ENCODE data around the gene BRDT.

The BRDT gene

DNA sequence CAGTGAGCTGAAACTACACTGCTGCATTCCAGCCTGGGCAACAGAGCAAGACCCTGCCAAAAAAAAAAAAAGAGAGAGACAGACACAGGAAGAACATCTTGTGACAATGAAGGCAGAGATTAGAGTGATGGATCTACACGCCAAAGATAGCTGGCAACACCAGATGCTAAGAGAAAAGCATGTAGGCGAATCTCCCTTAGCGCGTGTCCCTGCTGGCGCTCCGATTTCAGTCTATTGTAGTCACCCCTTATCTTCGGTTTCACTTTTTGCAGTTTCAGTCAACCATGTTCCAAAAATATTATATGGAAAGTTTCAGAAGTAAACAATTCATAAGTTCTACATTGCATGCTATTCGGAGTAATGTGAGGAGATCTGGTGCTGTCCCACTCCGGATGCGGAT, 11.6 kb upstream of the BRDT start:
- Histone ChIP-seq H3K4me1 (ENCODE audit: control insufficient read depth in 2 of 2, insufficient read depth in 1 of 2, low read depth in 1 of 2, low read length in 2 of 2) (no peaks in the 10 kb centered on the region), H3K9me3 (replicated peaks in 1 of 2; ENCODE audit: control insufficient read depth in 2 of 2, insufficient read depth in 1 of 2, low read depth in 1 of 2, low read length in 2 of 2) (no peaks in the 10 kb centered on the region), H4K91ac (ENCODE audit: low read depth, low read length, poor library complexity) (no peak overlapping the region), H3K4ac (ENCODE audit: low read length) (no peak overlapping the region), H3K27ac (replicated peaks; ENCODE audit: low read length) (no peak overlapping the region), H3K36me3 (replicated peaks in 1 of 2; ENCODE audit: control insufficient read depth in 2 of 2, insufficient read depth in 2 of 2, low read length in 2 of 2) (no peaks in the 10 kb centered on the region), H2BK15ac (ENCODE audit: low read length) (no peak overlapping the region), H3K14ac (ENCODE audit: low read length) (no peak overlapping the region), H3K23ac (ENCODE audit: low read depth, low read length, poor library complexity) (no peak overlapping the region), H2BK120ac (ENCODE audit: low read depth, low read length) (no peak overlapping the region), H3K4me2 (ENCODE audit: insufficient read depth, low read length, poor library complexity, severe bottlenecking) (no peak overlapping the region), H2BK12ac (ENCODE audit: low read length) (no peak overlapping the region), H4K8ac (ENCODE audit: low read depth, low read length) (no peak overlapping the region), H2AK5ac (ENCODE audit: low read depth, low read length) (no peak overlapping the region), H3K79me1 (ENCODE audit: low read depth, low read length) (no peaks in the 10 kb centered on the region), H3K18ac (ENCODE audit: low read length) (no peak overlapping the region), H3K9ac (ENCODE audit: low read depth, low read length, poor library complexity) (no peak overlapping the region), H3K27me3 (ENCODE audit: control insufficient read depth in 3 of 3, insufficient read depth in 3 of 3, low read depth in 1 of 3, low read length in 3 of 3) (no peaks in the 10 kb centered on the region), H2BK5ac (ENCODE audit: low read length) (no peak overlapping the region), H3K4me3 (ENCODE audit: low read length in 2 of 2) (no peak overlapping the region), H2AFZ (ENCODE audit: low read length) (no peak overlapping the region)
- DNase-seq (ENCODE audit: low spot score): no peak
- WGBS, 2 donors (ENCODE audit: extremely low coverage in 2 of 2, insufficient read length in 2 of 2, insufficient replicate concordance in 1 of 2): no CpG with 5 or more reads among the region's 10 CpGs

- Histone ChIP-seq H3K4me2 (ENCODE audit: insufficient read depth, low read length, poor library complexity, severe bottlenecking) (no peak overlapping the region), H2BK12ac (ENCODE audit: low read length) (no peak overlapping the region), H3K27ac (replicated peaks; ENCODE audit: low read length) (no peak overlapping the region), H3K4ac (ENCODE audit: low read length) (no peak overlapping the region), H3K14ac (ENCODE audit: low read length) (no peak overlapping the region), H2BK15ac (ENCODE audit: low read length) (no peak overlapping the region), H3K18ac (ENCODE audit: low read length) (no peak overlapping the region), H2AFZ (ENCODE audit: low read length) (no peak overlapping the region), H2BK5ac (ENCODE audit: low read length) (no peak overlapping the region), H3K79me1 (ENCODE audit: low read depth, low read length) (no peaks in the 10 kb centered on the region), H3K9me3 (replicated peaks in 1 of 2; ENCODE audit: control insufficient read depth in 2 of 2, insufficient read depth in 1 of 2, low read depth in 1 of 2, low read length in 2 of 2) (no peaks in the 10 kb centered on the region), H3K4me1 (ENCODE audit: control insufficient read depth in 2 of 2, insufficient read depth in 1 of 2, low read depth in 1 of 2, low read length in 2 of 2) (no peaks in the 10 kb centered on the region), H2BK120ac (ENCODE audit: low read depth, low read length) (no peak overlapping the region), H3K27me3 (ENCODE audit: control insufficient read depth in 3 of 3, insufficient read depth in 3 of 3, low read depth in 1 of 3, low read length in 3 of 3) (no peaks in the 10 kb centered on the region), H3K23ac (ENCODE audit: low read depth, low read length, poor library complexity) (no peak overlapping the region), H3K4me3 (ENCODE audit: low read length in 2 of 2) (no peak overlapping the region), H3K9ac (ENCODE audit: low read depth, low read length, poor library complexity) (no peak overlapping the region), H4K8ac (ENCODE audit: low read depth, low read length) (no peak overlapping the region), H2AK5ac (ENCODE audit: low read depth, low read length) (no peak overlapping the region), H4K91ac (ENCODE audit: low read depth, low read length, poor library complexity) (no peak overlapping the region), H3K36me3 (replicated peaks in 1 of 2; ENCODE audit: control insufficient read depth in 2 of 2, insufficient read depth in 2 of 2, low read length in 2 of 2) (no peaks in the 10 kb centered on the region)
- WGBS, 2 donors (ENCODE audit: extremely low coverage in 2 of 2, insufficient read length in 2 of 2, insufficient replicate concordance in 1 of 2): no CpG with 5 or more reads among the region's 3 CpGs
- DNase-seq (ENCODE audit: low spot score): no peak
Measured at GRCh38 chr1:91940496-91940895, 8.7 kb upstream of the BRDT start.

GRCh38 chr1:91944087-91944486, 5.1 kb upstream of the BRDT start:
- Histone ChIP-seq H3K4me2 (ENCODE audit: insufficient read depth, low read length, poor library complexity, severe bottlenecking) (no peak overlapping the region), H4K8ac (ENCODE audit: low read depth, low read length) (no peak overlapping the region), H2AFZ (ENCODE audit: low read length) (no peak overlapping the region), H3K23ac (ENCODE audit: low read depth, low read length, poor library complexity) (no peak overlapping the region), H3K4me1 (ENCODE audit: control insufficient read depth in 2 of 2, insufficient read depth in 1 of 2, low read depth in 1 of 2, low read length in 2 of 2) (peaks cover 0 to 2% of the 10 kb centered on the region in 2 donors), H2BK120ac (ENCODE audit: low read depth, low read length) (no peak overlapping the region), H2AK5ac (ENCODE audit: low read depth, low read length) (no peak overlapping the region), H3K36me3 (replicated peaks in 1 of 2; ENCODE audit: control insufficient read depth in 2 of 2, insufficient read depth in 2 of 2, low read length in 2 of 2) (no peaks in the 10 kb centered on the region), H3K9me3 (replicated peaks in 1 of 2; ENCODE audit: control insufficient read depth in 2 of 2, insufficient read depth in 1 of 2, low read depth in 1 of 2, low read length in 2 of 2) (no peaks in the 10 kb centered on the region), H3K79me1 (ENCODE audit: low read depth, low read length) (no peaks in the 10 kb centered on the region), H3K9ac (ENCODE audit: low read depth, low read length, poor library complexity) (no peak overlapping the region), H3K27ac (replicated peaks; ENCODE audit: low read length) (no peak overlapping the region), H3K27me3 (ENCODE audit: control insufficient read depth in 3 of 3, insufficient read depth in 3 of 3, low read depth in 1 of 3, low read length in 3 of 3) (no peaks in the 10 kb centered on the region), H4K91ac (ENCODE audit: low read depth, low read length, poor library complexity) (no peak overlapping the region), H3K4ac (ENCODE audit: low read length) (no peak overlapping the region), H2BK12ac (ENCODE audit: low read length) (no peak overlapping the region), H3K18ac (ENCODE audit: low read length) (no peak overlapping the region), H2BK5ac (ENCODE audit: low read length) (no peak overlapping the region), H3K4me3 (ENCODE audit: low read length in 2 of 2) (no peak overlapping the region), H3K14ac (ENCODE audit: low read length) (no peak overlapping the region), H2BK15ac (ENCODE audit: low read length) (no peak overlapping the region)
- DNase-seq (ENCODE audit: low spot score): no peak
- WGBS, 2 donors (ENCODE audit: extremely low coverage in 2 of 2, insufficient read length in 2 of 2, insufficient replicate concordance in 1 of 2): no CpG with 5 or more reads among the region's 3 CpGs

- Histone ChIP-seq H3K4me3 (ENCODE audit: low read length in 2 of 2) (no peak overlapping the region), H2AFZ (ENCODE audit: low read length) (no peak overlapping the region), H4K8ac (ENCODE audit: low read depth, low read length) (no peak overlapping the region), H2BK15ac (ENCODE audit: low read length) (no peak overlapping the region), H4K91ac (ENCODE audit: low read depth, low read length, poor library complexity) (no peak overlapping the region), H2AK5ac (ENCODE audit: low read depth, low read length) (no peak overlapping the region), H3K4ac (ENCODE audit: low read length) (no peak overlapping the region), H3K9ac (ENCODE audit: low read depth, low read length, poor library complexity) (no peak overlapping the region), H3K27me3 (ENCODE audit: control insufficient read depth in 3 of 3, insufficient read depth in 3 of 3, low read depth in 1 of 3, low read length in 3 of 3) (no peaks in the 10 kb centered on the region), H2BK12ac (ENCODE audit: low read length) (no peak overlapping the region), H3K79me1 (ENCODE audit: low read depth, low read length) (no peaks in the 10 kb centered on the region), H3K14ac (ENCODE audit: low read length) (no peak overlapping the region), H2BK5ac (ENCODE audit: low read length) (no peak overlapping the region), H3K27ac (replicated peaks; ENCODE audit: low read length) (no peak overlapping the region), H2BK120ac (ENCODE audit: low read depth, low read length) (no peak overlapping the region), H3K4me1 (ENCODE audit: control insufficient read depth in 2 of 2, insufficient read depth in 1 of 2, low read depth in 1 of 2, low read length in 2 of 2) (peaks cover 0 to 2% of the 10 kb centered on the region in 2 donors), H3K18ac (ENCODE audit: low read length) (no peak overlapping the region), H3K36me3 (replicated peaks in 1 of 2; ENCODE audit: control insufficient read depth in 2 of 2, insufficient read depth in 2 of 2, low read length in 2 of 2) (no peaks in the 10 kb centered on the region), H3K4me2 (ENCODE audit: insufficient read depth, low read length, poor library complexity, severe bottlenecking) (no peak overlapping the region), H3K23ac (ENCODE audit: low read depth, low read length, poor library complexity) (no peak overlapping the region), H3K9me3 (replicated peaks in 1 of 2; ENCODE audit: control insufficient read depth in 2 of 2, insufficient read depth in 1 of 2, low read depth in 1 of 2, low read length in 2 of 2) (no peaks in the 10 kb centered on the region)
- no CpG with 5 or more reads among the region's 4 CpGs for WGBS, 2 donors (ENCODE audit: extremely low coverage in 2 of 2, insufficient read length in 2 of 2, insufficient replicate concordance in 1 of 2)
- no peak for DNase-seq (ENCODE audit: low spot score)
Measured at GRCh38 chr1:91948097-91948496, 1.1 kb upstream of the BRDT start.
